ENCODE data around the gene KLF13. TPM values are rescaled to one million over a fixed set of nuclear protein-coding genes. Genes with fewer than 3 reads are reported as not detected.

Gene KLF13
- polyA plus RNA-seq, 2 of the 4 experiments (the other 2 are of a cell fraction) = 53.5 TPM

DNA sequence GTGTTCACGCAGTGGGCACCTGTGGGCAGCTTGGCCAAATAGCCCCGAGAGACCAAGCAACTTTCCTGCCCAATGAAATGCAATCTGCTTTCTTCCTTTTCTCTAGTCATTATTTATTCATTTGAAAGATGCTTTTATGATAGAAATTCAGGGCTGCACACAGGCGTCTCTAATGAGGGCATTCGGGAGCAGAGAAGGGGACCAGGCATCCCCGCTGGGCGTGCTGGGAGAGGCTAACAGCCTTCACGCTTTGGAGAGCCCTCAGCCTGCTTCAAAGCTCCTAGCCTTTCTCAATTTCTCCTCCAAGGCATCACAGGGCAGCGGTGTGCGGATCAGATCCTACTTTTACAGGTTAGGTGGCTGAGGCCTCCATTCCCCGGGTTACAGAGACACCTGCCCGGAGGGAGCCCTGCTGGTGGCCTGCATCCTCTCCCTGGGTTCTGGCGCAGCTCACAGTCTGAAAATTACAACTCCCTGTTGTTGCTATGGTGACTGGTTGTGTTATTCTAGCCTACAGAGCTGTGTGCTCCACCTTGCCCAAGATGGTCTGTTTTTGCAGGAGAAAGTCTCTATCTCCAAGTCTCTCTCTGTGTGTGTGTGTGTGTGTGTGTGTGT is 21.8 kb upstream of the KLF13 start:
- 87% methylated on average over 12 of the region's 12 CpGs for WGBS (ENCODE audit: missing lambda C conversion rate)
- ATAC-seq = no peak
- FAIRE-seq = no peak
- no peak overlapping the region for H3K4me3 ChIP-seq
- no peak overlapping the region for H3K4me2 ChIP-seq
- peaks cover 28% of the 10 kb centered on the region for H3K4me1 ChIP-seq
- H3K9me3 ChIP-seq = no peaks in the 10 kb centered on the region
- CTCF ChIA-PET = interaction anchor here (0.6 kb wide), 1 partner anchor 455 kb away, joined by 3 read pairs; no protein-coding TSS in a partner anchor
- no peak overlapping the region; a peak in 1 of 6 replicates for H3K27ac ChIP-seq
- TF ChIP-seq, protein P1, sequence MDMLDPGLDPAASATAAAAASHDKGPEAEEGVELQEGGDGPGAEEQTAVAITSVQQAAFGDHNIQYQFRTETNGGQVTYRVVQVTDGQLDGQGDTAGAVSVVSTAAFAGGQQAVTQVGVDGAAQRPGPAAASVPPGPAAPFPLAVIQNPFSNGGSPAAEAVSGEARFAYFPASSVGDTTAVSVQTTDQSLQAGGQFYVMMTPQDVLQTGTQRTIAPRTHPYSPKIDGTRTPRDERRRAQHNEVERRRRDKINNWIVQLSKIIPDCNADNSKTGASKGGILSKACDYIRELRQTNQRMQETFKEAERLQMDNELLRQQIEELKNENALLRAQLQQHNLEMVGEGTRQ (IDR thresholded peaks at IDR 0.05) = no peak
- TF ChIP-seq ZC3H11A (IDR thresholded peaks at IDR 0.05) (no peak), HOXB5 (CRISPR knock-in tag; IDR thresholded peaks at IDR 0.05) (no peak), NPAS2 (CRISPR knock-in tag; IDR thresholded peaks at IDR 0.05; ENCODE audit: borderline replicate concordance) (no peak), KDM1A (IDR thresholded peaks at IDR 0.05; ENCODE audit: low read depth) (no peak), RARB (CRISPR knock-in tag; IDR thresholded peaks at IDR 0.05) (no peak), CBX8 (IDR thresholded peaks at IDR 0.05) (no peak), KDM5A (IDR thresholded peaks at IDR 0.05) (no peak), MAZ (IDR thresholded peaks at IDR 0.05; ENCODE audit: borderline replicate concordance, low read depth, low read length) (no peak), SREBF2 (IDR thresholded peaks at IDR 0.05) (no peak), HEYL (CRISPR knock-in tag; IDR thresholded peaks at IDR 0.05) (no peak)
- TF ChIP-seq, protein P2, sequence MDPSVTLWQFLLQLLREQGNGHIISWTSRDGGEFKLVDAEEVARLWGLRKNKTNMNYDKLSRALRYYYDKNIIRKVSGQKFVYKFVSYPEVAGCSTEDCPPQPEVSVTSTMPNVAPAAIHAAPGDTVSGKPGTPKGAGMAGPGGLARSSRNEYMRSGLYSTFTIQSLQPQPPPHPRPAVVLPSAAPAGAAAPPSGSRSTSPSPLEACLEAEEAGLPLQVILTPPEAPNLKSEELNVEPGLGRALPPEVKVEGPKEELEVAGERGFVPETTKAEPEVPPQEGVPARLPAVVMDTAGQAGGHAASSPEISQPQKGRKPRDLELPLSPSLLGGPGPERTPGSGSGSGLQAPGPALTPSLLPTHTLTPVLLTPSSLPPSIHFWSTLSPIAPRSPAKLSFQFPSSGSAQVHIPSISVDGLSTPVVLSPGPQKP (IDR thresholded peaks at IDR 0.05; ENCODE audit: low read depth, low read length) = no peak
- TF ChIP-seq, protein P3, sequence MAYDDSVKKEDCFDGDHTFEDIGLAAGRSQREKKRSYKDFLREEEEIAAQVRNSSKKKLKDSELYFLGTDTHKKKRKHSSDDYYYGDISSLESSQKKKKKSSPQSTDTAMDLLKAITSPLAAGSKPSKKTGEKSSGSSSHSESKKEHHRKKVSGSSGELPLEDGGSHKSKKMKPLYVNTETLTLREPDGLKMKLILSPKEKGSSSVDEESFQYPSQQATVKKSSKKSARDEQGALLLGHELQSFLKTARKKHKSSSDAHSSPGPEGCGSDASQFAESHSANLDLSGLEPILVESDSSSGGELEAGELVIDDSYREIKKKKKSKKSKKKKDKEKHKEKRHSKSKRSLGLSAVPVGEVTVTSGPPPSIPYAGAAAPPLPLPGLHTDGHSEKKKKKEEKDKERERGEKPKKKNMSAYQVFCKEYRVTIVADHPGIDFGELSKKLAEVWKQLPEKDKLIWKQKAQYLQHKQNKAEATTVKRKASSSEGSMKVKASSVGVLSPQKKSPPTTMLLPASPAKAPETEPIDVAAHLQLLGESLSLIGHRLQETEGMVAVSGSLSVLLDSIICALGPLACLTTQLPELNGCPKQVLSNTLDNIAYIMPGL (CRISPR knock-in tag; IDR thresholded peaks at IDR 0.05; ENCODE audit: borderline replicate concordance) = no peak
- no peak for DNase-seq (ENCODE audit: low read depth in 1 of 2, low spot score in 1 of 2)
- POLR2A ChIA-PET = no interaction called here

DNA sequence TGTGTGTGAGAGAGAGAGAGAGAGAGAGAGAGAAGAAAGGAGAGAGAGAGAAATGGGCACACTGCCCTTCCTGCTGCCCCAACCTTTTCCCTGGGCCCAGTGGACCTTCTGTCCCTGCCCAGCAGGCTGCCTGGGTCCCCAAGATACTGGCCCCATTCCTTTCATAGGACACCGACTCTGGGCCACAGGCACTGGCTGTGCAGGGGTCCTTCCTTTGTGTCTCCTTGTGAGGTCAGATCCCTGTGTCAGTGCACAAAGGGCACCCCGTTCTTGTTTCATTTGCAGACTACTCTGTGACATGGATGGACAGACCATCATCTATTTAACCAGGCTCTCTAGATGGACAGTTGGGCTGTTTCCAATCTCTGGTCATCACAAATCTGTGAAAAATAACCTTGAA is 21.3 kb upstream of the KLF13 start:
- ChIA-PET CTCF (interaction anchor here (0.6 kb wide), 1 partner anchor 455 kb away, joined by 3 read pairs; no protein-coding TSS in a partner anchor), POLR2A (no interaction called here)
- Histone ChIP-seq H3K9me3 (no peaks in the 10 kb centered on the region), H3K4me1 (peaks cover 23% of the 10 kb centered on the region), H3K4me2 (no peak overlapping the region), H3K4me3 (no peak overlapping the region), H3K27ac (no peak overlapping the region; a peak in 1 of 6 replicates)
- WGBS (ENCODE audit: missing lambda C conversion rate) = 89% methylated on average over 2 of the region's 2 CpGs
- FAIRE-seq = no peak
- no peak for ATAC-seq
- DNase-seq (ENCODE audit: low read depth in 1 of 2, low spot score in 1 of 2) = no peak
- TF ChIP-seq ESRRA (IDR thresholded peaks at IDR 0.05; ENCODE audit: borderline replicate concordance, low read length) (no peak), CHD2 (IDR thresholded peaks at IDR 0.05; ENCODE audit: low read length, partially characterized antibody) (no peak), EHF (CRISPR knock-in tag; IDR thresholded peaks at IDR 0.05) (no peak), PHF8 (IDR thresholded peaks at IDR 0.05; ENCODE audit: borderline replicate concordance, low read depth) (no peak), EHMT2 (IDR thresholded peaks at IDR 0.05; ENCODE audit: low read depth) (no peak), HOXB13 (CRISPR knock-in tag; IDR thresholded peaks at IDR 0.05; ENCODE audit: low read depth) (no peak), HDAC2 (IDR thresholded peaks at IDR 0.05) (no peak), KDM5A (IDR thresholded peaks at IDR 0.05) (no peak), MAZ (IDR thresholded peaks at IDR 0.05; ENCODE audit: borderline replicate concordance, low read depth, low read length) (no peak), CEBPB (IDR thresholded peaks at IDR 0.05) (no peak), NR3C1 (IDR thresholded peaks at IDR 0.05) (no peak), NFE2L2 (conservative IDR thresholded peaks at IDR 0.05; ENCODE audit: low read length) (no peak), HOXA7 (CRISPR knock-in tag; IDR thresholded peaks at IDR 0.05) (no peak), KDM1A (IDR thresholded peaks at IDR 0.05; ENCODE audit: low read depth) (no peak)
- TF ChIP-seq, protein P4, sequence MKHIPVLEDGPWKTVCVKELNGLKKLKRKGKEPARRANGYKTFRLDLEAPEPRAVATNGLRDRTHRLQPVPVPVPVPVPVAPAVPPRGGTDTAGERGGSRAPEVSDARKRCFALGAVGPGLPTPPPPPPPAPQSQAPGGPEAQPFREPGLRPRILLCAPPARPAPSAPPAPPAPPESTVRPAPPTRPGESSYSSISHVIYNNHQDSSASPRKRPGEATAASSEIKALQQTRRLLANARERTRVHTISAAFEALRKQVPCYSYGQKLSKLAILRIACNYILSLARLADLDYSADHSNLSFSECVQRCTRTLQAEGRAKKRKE (CRISPR knock-in tag; IDR thresholded peaks at IDR 0.05; ENCODE audit: low read depth) = no peak
- TF ChIP-seq, protein P5, sequence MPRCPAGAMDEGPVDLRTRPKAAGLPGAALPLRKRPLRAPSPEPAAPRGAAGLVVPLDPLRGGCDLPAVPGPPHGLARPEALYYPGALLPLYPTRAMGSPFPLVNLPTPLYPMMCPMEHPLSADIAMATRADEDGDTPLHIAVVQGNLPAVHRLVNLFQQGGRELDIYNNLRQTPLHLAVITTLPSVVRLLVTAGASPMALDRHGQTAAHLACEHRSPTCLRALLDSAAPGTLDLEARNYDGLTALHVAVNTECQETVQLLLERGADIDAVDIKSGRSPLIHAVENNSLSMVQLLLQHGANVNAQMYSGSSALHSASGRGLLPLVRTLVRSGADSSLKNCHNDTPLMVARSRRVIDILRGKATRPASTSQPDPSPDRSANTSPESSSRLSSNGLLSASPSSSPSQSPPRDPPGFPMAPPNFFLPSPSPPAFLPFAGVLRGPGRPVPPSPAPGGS (IDR thresholded peaks at IDR 0.05) = no peak
- TF ChIP-seq, protein P6, sequence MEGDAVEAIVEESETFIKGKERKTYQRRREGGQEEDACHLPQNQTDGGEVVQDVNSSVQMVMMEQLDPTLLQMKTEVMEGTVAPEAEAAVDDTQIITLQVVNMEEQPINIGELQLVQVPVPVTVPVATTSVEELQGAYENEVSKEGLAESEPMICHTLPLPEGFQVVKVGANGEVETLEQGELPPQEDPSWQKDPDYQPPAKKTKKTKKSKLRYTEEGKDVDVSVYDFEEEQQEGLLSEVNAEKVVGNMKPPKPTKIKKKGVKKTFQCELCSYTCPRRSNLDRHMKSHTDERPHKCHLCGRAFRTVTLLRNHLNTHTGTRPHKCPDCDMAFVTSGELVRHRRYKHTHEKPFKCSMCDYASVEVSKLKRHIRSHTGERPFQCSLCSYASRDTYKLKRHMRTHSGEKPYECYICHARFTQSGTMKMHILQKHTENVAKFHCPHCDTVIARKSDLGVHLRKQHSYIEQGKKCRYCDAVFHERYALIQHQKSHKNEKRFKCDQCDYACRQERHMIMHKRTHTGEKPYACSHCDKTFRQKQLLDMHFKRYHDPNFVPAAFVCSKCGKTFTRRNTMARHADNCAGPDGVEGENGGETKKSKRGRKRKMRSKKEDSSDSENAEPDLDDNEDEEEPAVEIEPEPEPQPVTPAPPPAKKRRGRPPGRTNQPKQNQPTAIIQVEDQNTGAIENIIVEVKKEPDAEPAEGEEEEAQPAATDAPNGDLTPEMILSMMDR (IDR thresholded peaks at IDR 0.05) = no peak

All from A549 (cell line).